Activated T-cell treated with anti-CD3 and anti-CD28 coated beads for 24 hours (primary cell): ENCODE measurements around the gene DCC.

Source experiments
- DNase-seq: peaks from one replicate; pipeline ENCODE4 v3.0.0-alpha.2; 2020; ENCODE audit warnings: low read depth

The DCC gene

GRCh38 chr18:52700816-52701215, 360.8 kb downstream of the DCC start:
- no peak for DNase-seq

- no peak for DNase-seq
Measured at GRCh38 chr18:52701219-52701935, 361.4 kb downstream of the DCC start.

GRCh38 chr18:52715421-52715820, 375.4 kb downstream of the DCC start:
- DNase-seq: no peak

- no peak for DNase-seq
Measured at GRCh38 chr18:52715991-52716390, 376.0 kb downstream of the DCC start.

- DNase-seq: no peak
Measured at GRCh38 chr18:52716973-52717372, 377.0 kb downstream of the DCC start.

GRCh38 chr18:52722904-52723303, 382.9 kb downstream of the DCC start:
- DNase-seq: no peak

- no peak for DNase-seq
Measured at GRCh38 chr18:52723550-52723970, 383.6 kb downstream of the DCC start.

- no peak for DNase-seq
Measured at GRCh38 chr18:52730972-52731619, 391.1 kb downstream of the DCC start.

GRCh38 chr18:52738946-52739345, 398.9 kb downstream of the DCC start:
- DNase-seq: no peak

- no peak for DNase-seq
Measured at GRCh38 chr18:52746986-52747385, 407.0 kb downstream of the DCC start.

- no peak for DNase-seq
Measured at GRCh38 chr18:52747869-52748268, 407.9 kb downstream of the DCC start.

GRCh38 chr18:52748343-52748742, 408.3 kb downstream of the DCC start:
- no peak for DNase-seq

GRCh38 chr18:52749542-52749941, 409.5 kb downstream of the DCC start:
- no peak for DNase-seq

- no peak for DNase-seq
Measured at GRCh38 chr18:52750995-52751394, 411.0 kb downstream of the DCC start.

GRCh38 chr18:52764316-52764715, 424.3 kb downstream of the DCC start:
- DNase-seq: no peak

GRCh38 chr18:52766002-52766545, 426.1 kb downstream of the DCC start:
- no peak for DNase-seq

GRCh38 chr18:52781113-52781512, 441.1 kb downstream of the DCC start:
- no peak for DNase-seq

GRCh38 chr18:52791321-52791720, 451.3 kb downstream of the DCC start:
- no peak for DNase-seq

GRCh38 chr18:52812834-52813233, 472.8 kb downstream of the DCC start:
- no peak for DNase-seq

GRCh38 chr18:52813635-52814416, 473.8 kb downstream of the DCC start:
- no peak for DNase-seq

GRCh38 chr18:52815651-52816050, 475.7 kb downstream of the DCC start:
- DNase-seq: no peak

- no peak for DNase-seq
Measured at GRCh38 chr18:52816121-52816520, 476.1 kb downstream of the DCC start.

GRCh38 chr18:52822160-52822559, 482.2 kb downstream of the DCC start:
- no peak for DNase-seq
